Stomach (tissue), 4 donors: ENCODE data around the gene EFNA4.

ENCODE experiments used
- EP300 ChIP-seq: sonication (generic); formaldehyde crosslinking; IDR thresholded peaks from one replicate; pipeline ENCODE4 v1.6.1; 2017; ENCODE audit warnings: antibody characterized with exemption
- POLR2A ChIP-seq, 4 donors: fragments of 450-650 bp; IDR thresholded peaks; one replicate each; pipeline ENCODE4 v1.6.1; 2016; ENCODE audit warnings: antibody characterized with exemption in 4 of 4, control low read depth in 2 of 4, mild to moderate bottlenecking in 1 of 4, moderate library complexity in 1 of 4
- POLR2AphosphoS5 ChIP-seq, 3 donors: sonication (generic); formaldehyde crosslinking; IDR thresholded peaks; one replicate each; pipeline ENCODE4 v1.6.1; 2016; ENCODE audit warnings: antibody characterized with exemption in 3 of 3
- TF ChIP-seq, protein P1 (sequence below), 7 experiments: fragments of 450-650 bp in 4 of 7; fragments of 200-600 bp in 3 of 7; sonication (generic) in 3 of 7; IDR thresholded peaks; one replicate each; pipeline ENCODE4 v1.5.1; 2016 to 2019; ENCODE audit warnings: antibody characterized with exemption in 7 of 7, control low read depth in 2 of 7, mild to moderate bottlenecking in 1 of 7

DNA sequence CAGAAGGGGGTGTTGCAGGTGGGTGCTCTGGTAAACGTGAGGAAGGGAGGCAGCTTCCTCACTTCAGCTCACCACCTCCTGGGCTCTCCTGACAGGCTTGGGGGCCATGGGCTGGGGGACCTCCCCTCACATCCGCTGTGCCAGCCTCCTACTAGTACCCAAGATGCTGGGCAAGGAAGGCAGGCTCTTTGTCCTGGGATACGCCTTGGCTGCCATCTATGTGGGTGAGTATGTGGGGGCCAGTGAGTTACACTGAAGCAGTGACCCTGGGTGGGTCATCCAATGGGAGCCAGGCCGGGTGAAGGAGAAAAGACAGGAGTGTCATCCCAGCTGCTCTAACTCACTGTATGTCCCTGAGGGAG, 24.3 kb upstream of the EFNA4 start:
- TF ChIP-seq, protein P1, sequence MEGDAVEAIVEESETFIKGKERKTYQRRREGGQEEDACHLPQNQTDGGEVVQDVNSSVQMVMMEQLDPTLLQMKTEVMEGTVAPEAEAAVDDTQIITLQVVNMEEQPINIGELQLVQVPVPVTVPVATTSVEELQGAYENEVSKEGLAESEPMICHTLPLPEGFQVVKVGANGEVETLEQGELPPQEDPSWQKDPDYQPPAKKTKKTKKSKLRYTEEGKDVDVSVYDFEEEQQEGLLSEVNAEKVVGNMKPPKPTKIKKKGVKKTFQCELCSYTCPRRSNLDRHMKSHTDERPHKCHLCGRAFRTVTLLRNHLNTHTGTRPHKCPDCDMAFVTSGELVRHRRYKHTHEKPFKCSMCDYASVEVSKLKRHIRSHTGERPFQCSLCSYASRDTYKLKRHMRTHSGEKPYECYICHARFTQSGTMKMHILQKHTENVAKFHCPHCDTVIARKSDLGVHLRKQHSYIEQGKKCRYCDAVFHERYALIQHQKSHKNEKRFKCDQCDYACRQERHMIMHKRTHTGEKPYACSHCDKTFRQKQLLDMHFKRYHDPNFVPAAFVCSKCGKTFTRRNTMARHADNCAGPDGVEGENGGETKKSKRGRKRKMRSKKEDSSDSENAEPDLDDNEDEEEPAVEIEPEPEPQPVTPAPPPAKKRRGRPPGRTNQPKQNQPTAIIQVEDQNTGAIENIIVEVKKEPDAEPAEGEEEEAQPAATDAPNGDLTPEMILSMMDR (IDR thresholded peaks at IDR 0.05): no peak
- TF ChIP-seq POLR2AphosphoS5 (IDR thresholded peaks at IDR 0.05) (no peak), EP300 (no peak), POLR2A (IDR thresholded peaks at IDR 0.05) (no peak)
